Measurements from ENCODE around the gene ARID4B. TPM values are rescaled to one million over a fixed set of nuclear protein-coding genes. Genes with fewer than 3 reads are reported as not detected.
"Not testable (repeated sequence)": the region's sequence is repeated elsewhere in the genome, so short reads cannot be mapped to it uniquely, and the experiment has no call there.

Gene ARID4B
- total RNA-seq, 1 donor from 2014 or later: 13.5 TPM

- not testable (repeated sequence) for ATAC-seq
These were observed 58.0 kb downstream of the ARID4B start for GRCh38 chr1:235269990-235270389.

GRCh38 chr1:235268379-235269125 lies 59.4 kb downstream of the ARID4B start:
- no peak for ATAC-seq

- ATAC-seq: no peak
These were observed 61.0 kb downstream of the ARID4B start for GRCh38 chr1:235266967-235267366.

GRCh38 chr1:235266325-235266724 lies 61.7 kb downstream of the ARID4B start:
- ATAC-seq: no peak

- ATAC-seq: no peak
These were observed 62.1 kb downstream of the ARID4B start for GRCh38 chr1:235265900-235266299.

GRCh38 chr1:235264327-235264726 lies 63.7 kb downstream of the ARID4B start:
- peak; percentile 47 for ATAC-seq

- no peak for ATAC-seq
These were observed 65.4 kb downstream of the ARID4B start for GRCh38 chr1:235262539-235262938.

- ATAC-seq: no peak
These were observed 66.7 kb downstream of the ARID4B start for GRCh38 chr1:235261243-235261642.

GRCh38 chr1:235259133-235259778 lies 68.7 kb downstream of the ARID4B start:
- peak; percentile 25 for ATAC-seq

GRCh38 chr1:235258068-235258467 lies 69.9 kb downstream of the ARID4B start:
- ATAC-seq: not testable (repeated sequence)

- ATAC-seq: no peak
These were observed 73.3 kb downstream of the ARID4B start for GRCh38 chr1:235254721-235255120.

- ATAC-seq: peak; percentile 88
These were observed 74.6 kb downstream of the ARID4B start for GRCh38 chr1:235253219-235253962.

GRCh38 chr1:235250430-235250829 lies 77.5 kb downstream of the ARID4B start:
- ATAC-seq: no peak

GRCh38 chr1:235246022-235246948 lies 81.7 kb downstream of the ARID4B start:
- no peak for ATAC-seq

GRCh38 chr1:235244974-235245592 lies 82.9 kb downstream of the ARID4B start:
- no peak for ATAC-seq

GRCh38 chr1:235240960-235241359 lies 87.0 kb downstream of the ARID4B start:
- ATAC-seq: no peak

GRCh38 chr1:235239851-235240250 lies 88.1 kb downstream of the ARID4B start:
- ATAC-seq: no peak

GRCh38 chr1:235238558-235238957 lies 89.4 kb downstream of the ARID4B start:
- no peak for ATAC-seq

- ATAC-seq: no peak
These were observed 91.9 kb downstream of the ARID4B start for GRCh38 chr1:235236128-235236527.

GRCh38 chr1:235229868-235230267 lies 98.1 kb downstream of the ARID4B start:
- no peak for ATAC-seq

GRCh38 chr1:235227414-235227813 lies 100.6 kb downstream of the ARID4B start:
- no peak for ATAC-seq

GRCh38 chr1:235226933-235227332 lies 101.0 kb downstream of the ARID4B start:
- ATAC-seq: no peak
